Effector memory CD8-positive, alpha-beta T cell (primary cell): ENCODE results near the gene RABGAP1L.
A peak's percentile ranks its signal among the peaks of the same experiment; 100 is the strongest.

Experiments
- ATAC-seq: fragments of 150-1000 bp; cut with Tn5 transposase; replicated peaks from 2 replicates; pipeline ENCODE4 v1.10.0; 2021; ENCODE audit warnings: mild to moderate bottlenecking, moderate library complexity
- DNase-seq, 3 experiments: peaks; one replicate each; pipeline ENCODE4 v3.0.0; 2021
- H3K27ac Mint-ChIP-seq, 2 donors: one replicate each; pipeline ENCODE4 v1.8.0; 2022; ENCODE audit warnings: mild to moderate bottlenecking in 2 of 2, mixed read lengths in 2 of 2, moderate library complexity in 2 of 2
- H3K27me3 Mint-ChIP-seq, 2 donors: one replicate each; pipeline ENCODE4 v1.8.0; 2022; ENCODE audit warnings: mixed read lengths in 2 of 2
- H3K36me3 Mint-ChIP-seq: one replicate; pipeline ENCODE4 v1.8.0; 2022; ENCODE audit warnings: mild to moderate bottlenecking, moderate library complexity, mixed read lengths; ENCODE audit not compliant: insufficient read depth
- H3K4me1 Mint-ChIP-seq, 2 donors: one replicate each; pipeline ENCODE4 v1.8.0; 2022; ENCODE audit warnings: low read depth in 2 of 2, mixed read lengths in 2 of 2
- H3K4me3 Mint-ChIP-seq, 2 donors: one replicate each; pipeline ENCODE4 v1.8.0; 2022; ENCODE audit warnings: mild to moderate bottlenecking in 2 of 2, mixed read lengths in 2 of 2, moderate library complexity in 2 of 2
- H3K9me3 Mint-ChIP-seq, 2 donors: one replicate each; pipeline ENCODE4 v1.8.0; 2022; ENCODE audit warnings: mixed read lengths in 2 of 2

The RABGAP1L gene

DNA sequence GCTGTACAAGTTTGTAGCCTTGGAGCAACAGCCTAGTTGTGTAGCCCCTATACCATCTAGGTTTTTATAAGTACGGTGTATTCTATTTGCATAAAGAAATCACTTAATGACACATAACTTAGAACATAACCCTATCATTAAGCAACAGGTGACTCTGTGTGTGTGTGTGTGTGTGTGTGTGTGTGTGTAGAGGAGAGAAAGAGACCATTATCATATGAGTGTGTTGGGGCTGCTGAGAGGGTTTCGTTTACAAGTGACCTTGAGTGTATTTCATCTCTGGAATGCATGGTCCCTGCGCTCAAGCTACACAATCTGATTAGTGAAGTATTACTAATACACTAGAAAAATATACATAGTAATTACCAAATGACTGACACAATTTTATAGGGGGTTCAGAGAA lies 115.1 kb downstream of the RABGAP1L start:
- H3K36me3 Mint-ChIP-seq = peaks cover 8% of the 10 kb centered on the region
- H3K4me3 Mint-ChIP-seq = no peak overlapping the region
- no peaks in the 10 kb centered on the region for H3K27me3 Mint-ChIP-seq
- H3K27ac Mint-ChIP-seq = peak overlapping the region in 1 of 2 donors; percentile 20
- H3K4me1 Mint-ChIP-seq = no peaks in the 10 kb centered on the region
- no peak for ATAC-seq
- DNase-seq = no peak
- H3K9me3 Mint-ChIP-seq = no peaks in the 10 kb centered on the region

DNA sequence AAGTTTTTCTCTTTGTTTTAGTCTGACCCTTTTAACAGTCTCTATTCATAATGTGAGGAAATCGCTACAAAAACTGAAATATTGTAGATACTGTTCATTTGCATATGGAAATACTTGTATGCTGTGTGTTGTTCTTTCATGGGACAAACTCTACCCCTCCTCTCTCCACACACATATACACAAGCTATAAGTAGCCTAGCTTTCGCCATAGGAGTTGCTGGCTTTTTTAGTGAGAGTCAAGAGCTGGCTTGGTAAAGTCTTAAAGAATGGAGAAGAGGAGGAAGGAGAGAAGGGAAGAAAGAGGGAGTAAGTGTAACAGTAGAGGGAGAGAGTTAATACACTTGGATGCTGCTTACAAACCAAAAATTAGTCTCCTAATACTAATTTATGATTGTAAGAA lies 115.6 kb downstream of the RABGAP1L start:
- Mint-ChIP-seq H3K27ac (peak overlapping the region in 1 of 2 donors; percentile 20), H3K36me3 (peaks cover 8% of the 10 kb centered on the region), H3K4me1 (no peaks in the 10 kb centered on the region), H3K9me3 (no peaks in the 10 kb centered on the region), H3K27me3 (no peaks in the 10 kb centered on the region), H3K4me3 (no peak overlapping the region)
- DNase-seq (no peak), ATAC-seq (no peak)

DNA sequence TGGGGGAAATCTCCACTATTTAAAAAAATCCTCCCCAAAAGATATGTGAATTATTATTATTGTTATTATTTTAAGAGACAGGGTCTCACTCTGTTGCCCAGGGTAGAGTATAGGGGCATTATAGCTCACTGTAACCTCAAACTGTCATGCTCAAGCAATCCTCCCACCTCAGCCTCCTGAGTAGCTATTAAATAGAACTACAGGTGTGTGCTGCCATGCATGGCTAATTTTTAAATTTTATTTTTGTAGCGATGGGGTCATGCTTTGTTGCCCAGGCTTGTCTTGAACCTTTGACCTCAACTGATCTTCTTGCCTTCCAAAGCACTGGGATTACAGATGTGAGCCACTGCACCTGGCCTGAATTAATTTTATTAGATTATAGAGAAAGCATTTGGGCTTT lies 116.8 kb downstream of the RABGAP1L start:
- H3K36me3 Mint-ChIP-seq = peaks cover 8% of the 10 kb centered on the region
- no peak overlapping the region for H3K27ac Mint-ChIP-seq
- no peaks in the 10 kb centered on the region for H3K9me3 Mint-ChIP-seq
- H3K4me3 Mint-ChIP-seq = no peak overlapping the region
- H3K4me1 Mint-ChIP-seq = no peaks in the 10 kb centered on the region
- H3K27me3 Mint-ChIP-seq = no peaks in the 10 kb centered on the region
- ATAC-seq (no peak), DNase-seq (no peak)

DNA sequence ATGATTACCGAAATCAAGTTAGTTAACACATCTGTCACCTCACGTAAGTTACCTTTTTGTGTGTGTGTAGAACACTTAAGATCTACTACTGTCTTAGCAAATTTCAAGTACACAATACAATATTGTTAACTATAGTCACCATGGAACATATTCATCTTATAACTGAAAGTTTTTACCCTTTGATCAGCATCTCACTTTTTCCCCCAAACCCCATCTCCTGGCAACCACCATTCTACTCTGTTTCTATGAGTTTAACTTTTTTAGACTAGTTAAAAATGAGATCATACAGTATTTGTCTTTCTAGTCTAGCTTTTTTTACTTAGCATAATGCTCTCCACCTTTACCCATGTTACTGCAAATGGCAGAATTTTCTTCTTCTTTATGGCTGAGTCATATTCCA lies 124.7 kb downstream of the RABGAP1L start:
- Mint-ChIP-seq H3K4me1 (peaks cover 2 to 27% of the 10 kb centered on the region in 2 donors), H3K9me3 (no peaks in the 10 kb centered on the region), H3K27ac (peak overlapping the region in 1 of 2 donors; percentile 4), H3K4me3 (no peak overlapping the region), H3K36me3 (peaks cover 22% of the 10 kb centered on the region), H3K27me3 (no peaks in the 10 kb centered on the region)
- no peak for ATAC-seq
- DNase-seq = no peak

DNA sequence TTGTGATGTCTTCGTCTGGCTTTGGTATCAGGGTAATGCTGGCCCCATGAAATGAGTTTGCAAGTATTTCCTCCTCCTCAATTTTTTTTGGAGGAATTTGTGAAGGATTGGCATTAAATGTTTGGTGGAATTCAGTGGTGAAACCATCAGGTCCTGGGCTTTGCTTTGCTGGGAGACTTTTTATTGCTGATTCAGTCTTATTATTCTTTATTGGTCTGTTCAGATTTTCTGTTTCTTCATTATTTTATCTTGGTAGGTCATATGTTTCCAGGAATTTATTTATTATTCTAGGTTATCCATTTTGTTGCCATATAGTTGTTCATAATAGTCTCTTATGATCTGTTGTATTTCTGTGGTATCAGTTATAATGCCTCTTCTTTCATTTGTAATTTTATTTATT lies 126.7 kb downstream of the RABGAP1L start:
- Mint-ChIP-seq H3K36me3 (peaks cover 41% of the 10 kb centered on the region), H3K27me3 (no peaks in the 10 kb centered on the region), H3K9me3 (no peaks in the 10 kb centered on the region), H3K4me3 (no peak overlapping the region), H3K4me1 (peaks cover 5 to 30% of the 10 kb centered on the region in 2 donors), H3K27ac (peak overlapping the region; percentile 3 to 25)
- no peak for ATAC-seq
- DNase-seq = no peak

DNA sequence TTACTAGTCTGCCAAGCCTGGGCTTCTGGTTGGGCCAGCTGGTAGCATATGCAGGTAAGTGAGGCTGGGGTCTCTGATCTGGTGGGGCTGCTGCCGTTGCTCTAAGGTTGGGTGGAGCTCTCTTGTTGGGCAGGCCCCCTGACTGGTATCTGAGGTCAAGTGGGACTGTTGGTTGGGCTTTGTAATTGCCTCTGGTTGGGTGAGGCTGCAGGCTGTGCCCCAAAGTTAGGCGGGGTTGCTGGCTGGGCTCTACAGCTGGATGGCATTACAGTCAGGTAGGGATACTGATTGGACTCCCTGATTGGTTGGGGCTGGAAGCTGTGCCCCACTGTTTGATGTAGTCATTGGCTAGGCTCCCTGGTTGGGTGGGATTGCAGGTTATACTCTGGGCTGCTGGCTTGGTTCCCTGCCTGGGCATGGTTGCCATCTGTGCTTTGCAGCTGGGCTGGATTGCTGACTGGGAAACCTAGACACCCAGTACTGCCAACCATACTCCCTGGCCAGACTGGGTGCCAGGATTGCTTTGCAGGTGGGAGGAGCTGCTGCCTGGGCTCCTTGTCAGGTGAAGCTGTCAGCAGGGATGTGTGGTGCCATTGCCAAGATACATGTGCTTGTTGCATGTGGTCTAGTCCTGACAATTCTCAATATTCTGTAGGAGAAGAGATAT lies 130.5 kb downstream of the RABGAP1L start:
- ATAC-seq = no peak
- Mint-ChIP-seq H3K36me3 (peaks cover 40% of the 10 kb centered on the region), H3K27ac (peak overlapping the region in 1 of 2 donors; percentile 17), H3K4me1 (peaks cover 5 to 23% of the 10 kb centered on the region in 2 donors), H3K9me3 (no peaks in the 10 kb centered on the region), H3K27me3 (no peaks in the 10 kb centered on the region), H3K4me3 (no peak overlapping the region)
- no peak for DNase-seq

DNA sequence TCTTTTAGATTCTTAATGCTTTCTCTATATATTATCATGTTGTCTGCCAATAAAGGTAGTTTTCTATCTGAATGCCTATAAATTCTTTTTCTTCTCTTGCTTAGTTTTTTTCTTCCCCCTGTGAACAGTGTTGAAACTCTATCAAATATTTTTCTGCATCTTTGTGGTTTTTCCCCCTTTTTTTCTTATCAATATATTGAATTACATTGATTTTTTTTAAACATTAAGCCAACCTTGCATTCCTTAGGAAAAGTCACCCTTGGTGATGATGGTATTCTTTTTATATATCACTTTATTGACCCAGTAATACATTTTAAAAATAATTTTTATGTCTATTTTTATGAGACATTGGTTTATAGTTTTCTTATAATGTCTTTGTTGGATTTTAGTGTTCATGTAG lies 131.7 kb downstream of the RABGAP1L start:
- H3K36me3 Mint-ChIP-seq = peaks cover 37% of the 10 kb centered on the region
- ATAC-seq (no peak), DNase-seq (no peak)
- H3K4me3 Mint-ChIP-seq = no peak overlapping the region
- no peaks in the 10 kb centered on the region for H3K9me3 Mint-ChIP-seq
- no peaks in the 10 kb centered on the region for H3K27me3 Mint-ChIP-seq
- H3K4me1 Mint-ChIP-seq = peaks cover 3 to 13% of the 10 kb centered on the region in 2 donors
- no peak overlapping the region for H3K27ac Mint-ChIP-seq

DNA sequence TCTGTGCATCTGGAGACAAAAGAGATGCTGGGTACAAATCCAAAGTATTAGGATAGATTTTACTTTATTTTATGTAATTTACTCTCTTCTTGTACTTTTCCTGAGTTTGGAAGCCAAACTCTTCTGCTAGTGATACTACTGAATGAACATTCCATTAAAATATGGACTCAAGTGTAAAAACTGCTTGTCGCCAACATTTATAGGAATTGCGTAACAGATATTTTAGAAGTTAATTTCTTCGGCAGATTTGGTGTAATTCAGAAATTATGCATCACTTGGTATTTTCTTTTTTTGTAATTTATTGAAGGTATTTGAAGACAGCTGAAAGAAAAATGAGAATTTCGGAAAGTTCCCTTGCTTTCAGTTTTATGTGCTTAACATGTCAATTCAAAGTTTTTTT lies 137.0 kb downstream of the RABGAP1L start:
- ATAC-seq (no peak), DNase-seq (no peak)
- Mint-ChIP-seq H3K36me3 (peaks cover 8% of the 10 kb centered on the region), H3K27me3 (no peaks in the 10 kb centered on the region), H3K4me1 (peaks cover 4 to 23% of the 10 kb centered on the region in 2 donors), H3K27ac (no peak overlapping the region), H3K9me3 (no peaks in the 10 kb centered on the region), H3K4me3 (no peak overlapping the region)

DNA sequence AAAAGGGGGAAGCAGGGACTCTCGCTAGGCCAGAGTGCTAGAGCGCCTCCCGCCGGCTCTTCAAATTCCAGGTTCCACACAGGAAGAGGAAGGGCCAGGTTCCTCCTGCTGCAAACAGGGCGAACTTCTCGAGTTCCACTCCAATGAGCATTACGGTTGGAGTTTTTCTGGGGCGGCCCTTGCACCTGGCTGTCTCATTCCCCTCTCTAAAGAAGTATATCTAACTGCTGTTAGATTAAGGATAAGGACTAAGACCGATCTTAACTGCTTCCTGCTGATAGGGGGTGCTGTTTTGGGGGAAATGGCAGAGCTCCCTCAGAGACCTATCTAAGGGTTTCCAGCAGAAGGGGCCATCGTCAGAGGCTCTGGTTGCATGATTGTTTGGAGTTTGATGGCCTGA lies 138.0 kb downstream of the RABGAP1L start:
- no peaks in the 10 kb centered on the region for H3K27me3 Mint-ChIP-seq
- ATAC-seq (no peak), DNase-seq (no peak)
- peaks cover under 1% of the 10 kb centered on the region for H3K36me3 Mint-ChIP-seq
- H3K27ac Mint-ChIP-seq = peak overlapping the region in 1 of 2 donors; percentile 56
- H3K4me1 Mint-ChIP-seq = peaks cover 10 to 34% of the 10 kb centered on the region in 2 donors
- H3K4me3 Mint-ChIP-seq = no peak overlapping the region
- no peaks in the 10 kb centered on the region for H3K9me3 Mint-ChIP-seq

DNA sequence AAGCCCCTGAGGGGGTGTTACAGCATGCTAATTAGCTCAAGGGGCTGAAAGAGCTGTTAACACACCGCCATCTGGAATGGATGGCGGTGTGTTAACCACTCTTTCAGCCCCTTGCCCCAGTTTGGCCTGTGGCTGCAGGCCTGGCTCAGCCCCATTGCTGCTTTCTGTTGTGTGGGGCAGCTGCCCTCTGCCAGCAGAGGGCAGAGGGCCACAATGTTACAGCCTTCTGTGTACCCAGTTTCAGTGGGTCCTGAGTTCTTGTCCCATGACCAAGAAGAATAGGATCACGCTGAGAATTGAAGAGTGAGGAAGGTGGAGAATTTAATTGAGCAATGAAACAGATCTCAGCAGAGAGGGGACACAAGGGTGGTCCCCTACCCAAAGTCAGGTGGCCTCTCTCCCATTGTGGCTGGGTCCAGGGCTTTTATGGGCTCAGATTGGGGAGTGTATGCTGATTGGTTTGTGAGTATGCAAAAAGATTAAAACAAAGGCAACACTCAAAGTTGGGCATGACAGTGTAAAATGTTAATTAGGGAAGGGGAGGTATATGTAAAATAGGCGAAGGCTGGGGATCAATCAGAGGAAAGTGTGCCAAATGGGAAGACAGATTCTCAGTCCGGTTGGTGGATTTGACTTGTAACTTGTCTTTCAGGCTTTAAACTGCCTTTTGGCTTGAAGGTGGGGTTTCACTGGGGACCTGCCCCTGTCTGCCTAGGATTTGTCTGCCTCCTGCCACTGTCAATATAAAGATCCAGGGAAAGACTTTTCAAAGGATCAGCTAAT lies 142.2 kb downstream of the RABGAP1L start:
- no peaks in the 10 kb centered on the region for H3K9me3 Mint-ChIP-seq
- no peak for DNase-seq
- H3K4me3 Mint-ChIP-seq = no peak overlapping the region
- no peaks in the 10 kb centered on the region for H3K27me3 Mint-ChIP-seq
- H3K4me1 Mint-ChIP-seq = peaks cover 13 to 38% of the 10 kb centered on the region in 2 donors
- H3K27ac Mint-ChIP-seq = peak overlapping the region; percentile 83 to 90
- peaks cover 6% of the 10 kb centered on the region for H3K36me3 Mint-ChIP-seq
- ATAC-seq = no peak

DNA sequence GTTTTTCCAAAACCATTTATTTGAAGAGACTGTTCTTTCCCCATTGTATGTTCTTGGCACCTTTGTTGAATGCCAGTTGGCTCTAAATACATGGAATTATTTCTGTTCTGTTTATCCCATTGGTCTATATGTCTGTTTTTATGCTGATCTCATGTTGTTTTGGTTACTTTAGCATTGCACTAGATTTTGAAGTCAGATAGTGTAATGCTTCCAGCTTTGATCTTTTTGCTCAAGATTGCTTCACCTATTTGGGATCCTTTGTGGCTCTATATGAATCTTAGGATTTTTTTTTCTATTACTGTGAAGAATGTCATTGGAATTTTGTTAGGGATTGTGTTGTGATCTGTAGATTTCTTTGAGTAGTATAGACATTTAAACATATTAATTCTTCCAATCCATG lies 149.3 kb downstream of the RABGAP1L start:
- Mint-ChIP-seq H3K4me3 (no peak overlapping the region), H3K4me1 (peaks cover 13 to 37% of the 10 kb centered on the region in 2 donors), H3K27ac (peak overlapping the region in 1 of 2 donors; percentile 3), H3K27me3 (no peaks in the 10 kb centered on the region), H3K9me3 (peaks cover 0 to 7% of the 10 kb centered on the region in 2 donors), H3K36me3 (peaks cover 8% of the 10 kb centered on the region)
- DNase-seq = no peak
- no peak for ATAC-seq

DNA sequence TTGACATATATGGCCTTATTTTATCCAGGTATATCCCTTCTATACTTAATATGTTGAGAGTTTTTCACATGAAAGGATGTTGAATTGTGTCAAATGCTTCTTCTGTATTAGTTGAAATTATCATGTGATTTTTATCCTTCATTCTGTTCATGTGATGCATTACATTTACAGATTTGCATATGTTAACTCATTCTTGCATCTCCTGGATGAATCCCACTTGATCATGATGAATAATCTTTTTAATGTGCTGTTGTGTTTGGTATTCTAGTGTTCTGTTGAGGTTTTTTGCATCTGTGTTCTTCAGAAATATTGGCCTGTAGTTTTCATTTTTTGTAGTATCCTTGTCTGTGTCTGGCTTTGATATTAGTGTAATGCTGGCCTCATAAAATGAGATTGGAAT lies 150.2 kb downstream of the RABGAP1L start:
- DNase-seq (no peak), ATAC-seq (no peak)
- no peak overlapping the region for H3K4me3 Mint-ChIP-seq
- H3K9me3 Mint-ChIP-seq = peaks cover 4 to 16% of the 10 kb centered on the region in 2 donors
- H3K4me1 Mint-ChIP-seq = peaks cover 15 to 44% of the 10 kb centered on the region in 2 donors
- peak overlapping the region in 1 of 2 donors; percentile 39 for H3K27ac Mint-ChIP-seq
- peaks cover 8% of the 10 kb centered on the region for H3K36me3 Mint-ChIP-seq
- no peaks in the 10 kb centered on the region for H3K27me3 Mint-ChIP-seq

DNA sequence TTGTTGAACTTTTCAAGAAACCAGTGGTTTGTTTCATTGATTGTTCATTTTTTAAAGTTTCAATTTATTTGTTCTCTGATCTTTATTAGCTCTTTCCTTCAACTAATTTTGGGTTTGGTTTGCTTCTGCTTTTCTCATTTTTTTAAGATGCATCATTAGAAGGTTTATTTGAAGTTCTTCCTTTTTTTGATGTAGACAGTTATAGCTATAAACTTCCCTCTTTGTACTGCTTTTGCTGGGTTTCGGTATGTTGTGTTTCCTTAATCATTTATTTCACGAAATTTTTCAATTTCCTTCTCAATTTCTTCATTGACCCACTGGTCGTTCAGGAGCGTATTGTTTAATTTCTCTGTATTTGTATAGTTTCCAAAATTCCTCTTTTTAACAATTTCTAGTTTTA lies 155.1 kb downstream of the RABGAP1L start:
- Mint-ChIP-seq H3K4me3 (peak overlapping the region in 1 of 2 donors; percentile 15), H3K27ac (no peak overlapping the region), H3K9me3 (peaks cover 12 to 42% of the 10 kb centered on the region in 2 donors), H3K4me1 (peaks cover 19 to 54% of the 10 kb centered on the region in 2 donors), H3K27me3 (no peaks in the 10 kb centered on the region), H3K36me3 (peaks cover 15% of the 10 kb centered on the region)
- DNase-seq (no peak), ATAC-seq (no peak)

DNA sequence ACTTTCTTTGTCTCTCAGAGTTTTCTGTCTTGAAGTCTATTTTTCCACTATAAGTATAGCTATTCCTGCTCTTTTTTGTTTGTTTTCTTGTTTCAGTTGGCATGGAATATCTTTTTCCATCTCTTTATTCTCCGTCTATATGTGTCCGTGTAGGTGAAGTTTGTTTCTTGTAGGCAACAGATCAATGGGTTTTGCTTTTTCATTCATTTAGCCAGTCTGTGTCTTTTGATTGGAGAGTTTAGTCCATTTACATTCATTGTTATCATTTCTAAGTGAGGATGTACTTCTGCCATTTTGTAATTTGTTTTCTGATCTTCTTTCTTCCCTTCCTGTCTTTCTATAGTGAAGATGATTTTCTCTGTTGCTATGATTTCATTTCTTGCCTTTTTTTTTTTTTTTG lies 155.9 kb downstream of the RABGAP1L start:
- H3K36me3 Mint-ChIP-seq = peaks cover 15% of the 10 kb centered on the region
- ATAC-seq (no peak), DNase-seq (no peak)
- H3K27ac Mint-ChIP-seq = no peak overlapping the region
- peak overlapping the region in 1 of 2 donors; percentile 14 for H3K4me3 Mint-ChIP-seq
- H3K4me1 Mint-ChIP-seq = peaks cover 14 to 51% of the 10 kb centered on the region in 2 donors
- H3K9me3 Mint-ChIP-seq = peaks cover 12 to 50% of the 10 kb centered on the region in 2 donors
- H3K27me3 Mint-ChIP-seq = no peaks in the 10 kb centered on the region
